AG08396 (cell line): ENCODE data around the gene KIF26A.

Experiments
- DNase-seq: peaks from one replicate; pipeline ENCODE4 v3.0.0; 2012; ENCODE audit warnings: low spot score, mixed read lengths

KIF26A gene

GRCh38 chr14:104112609-104113571, 25.5 kb upstream of the KIF26A start:
- DNase-seq = no peak

- DNase-seq = no peak
These were observed 24.6 kb upstream of the KIF26A start for GRCh38 chr14:104113631-104114420.

DNA sequence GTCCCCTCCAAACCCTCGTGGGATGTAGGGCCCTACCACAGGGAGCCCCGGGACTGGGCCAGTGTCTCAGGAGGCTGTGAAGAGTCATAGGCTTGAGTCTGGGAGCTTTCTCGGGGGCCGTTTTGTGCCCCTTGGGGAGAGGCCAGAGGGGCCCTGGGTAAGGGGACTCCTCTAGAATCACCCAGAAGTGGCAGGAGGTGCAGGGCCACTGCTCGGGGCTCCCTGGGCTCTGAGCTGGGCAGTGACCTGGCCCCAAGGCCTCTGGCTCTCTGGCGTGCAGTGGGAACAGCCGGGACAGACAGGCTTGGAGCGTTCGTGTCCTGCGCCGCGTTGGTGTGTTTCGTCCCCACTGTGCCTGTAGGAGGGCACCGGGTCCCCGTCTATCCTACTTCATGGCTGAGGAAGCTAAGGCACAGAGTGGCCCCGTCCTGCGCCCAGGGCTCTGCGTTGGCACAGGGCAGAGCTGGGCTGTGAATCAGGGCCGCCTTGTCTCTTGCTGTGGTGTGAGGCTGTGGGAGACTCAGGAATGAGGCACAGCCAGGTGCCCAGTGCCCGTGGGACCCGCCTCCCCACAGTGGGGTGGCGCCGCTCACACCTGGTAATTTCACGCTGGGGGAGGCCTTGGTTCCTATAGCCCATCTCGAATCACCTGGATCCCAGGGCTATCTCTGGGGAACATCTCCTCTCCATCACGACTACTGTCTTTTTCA, 23.8 kb upstream of the KIF26A start:
- DNase-seq = no peak

- DNase-seq = no peak
These were observed 23.2 kb upstream of the KIF26A start for GRCh38 chr14:104115131-104115600.

- DNase-seq = no peak
These were observed 22.6 kb upstream of the KIF26A start for GRCh38 chr14:104115691-104116287.

GRCh38 chr14:104116288-104116755, 22.1 kb upstream of the KIF26A start:
- no peak for DNase-seq

GRCh38 chr14:104116756-104117340, 21.5 kb upstream of the KIF26A start:
- no peak for DNase-seq

DNA sequence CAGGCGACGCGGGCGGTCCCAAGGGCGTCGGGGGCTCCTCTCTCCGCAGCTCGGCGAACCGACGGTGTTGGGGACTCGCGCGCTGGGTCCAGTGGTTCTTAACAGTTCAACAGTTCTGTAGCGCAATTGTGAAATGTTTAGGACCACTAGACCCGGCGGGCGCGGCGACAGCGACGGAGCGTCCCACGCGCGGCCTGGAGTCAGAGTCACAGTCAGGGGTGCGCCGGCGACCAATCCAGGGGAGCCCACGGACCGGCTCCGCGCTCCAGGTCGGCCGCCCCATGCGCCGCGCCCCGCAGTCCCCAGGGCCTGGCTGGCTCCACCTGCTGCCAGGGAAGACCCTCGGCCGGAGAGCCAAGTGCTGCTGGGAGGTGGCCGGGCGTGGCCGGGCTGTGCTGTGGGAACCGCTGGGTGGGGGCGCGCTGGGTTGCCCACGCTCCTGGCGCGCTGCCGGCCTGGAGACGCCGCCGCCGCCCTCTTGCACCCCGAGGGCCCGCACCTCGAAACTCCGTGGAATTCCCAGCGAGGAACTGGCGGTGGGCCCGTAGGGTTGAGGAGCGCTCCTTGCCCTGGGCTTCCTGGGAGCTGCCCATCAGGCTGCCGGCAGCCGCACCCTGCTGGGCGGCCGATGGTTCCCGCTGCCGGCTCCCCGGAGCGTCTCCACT, 20.9 kb upstream of the KIF26A start:
- no peak for DNase-seq

DNA sequence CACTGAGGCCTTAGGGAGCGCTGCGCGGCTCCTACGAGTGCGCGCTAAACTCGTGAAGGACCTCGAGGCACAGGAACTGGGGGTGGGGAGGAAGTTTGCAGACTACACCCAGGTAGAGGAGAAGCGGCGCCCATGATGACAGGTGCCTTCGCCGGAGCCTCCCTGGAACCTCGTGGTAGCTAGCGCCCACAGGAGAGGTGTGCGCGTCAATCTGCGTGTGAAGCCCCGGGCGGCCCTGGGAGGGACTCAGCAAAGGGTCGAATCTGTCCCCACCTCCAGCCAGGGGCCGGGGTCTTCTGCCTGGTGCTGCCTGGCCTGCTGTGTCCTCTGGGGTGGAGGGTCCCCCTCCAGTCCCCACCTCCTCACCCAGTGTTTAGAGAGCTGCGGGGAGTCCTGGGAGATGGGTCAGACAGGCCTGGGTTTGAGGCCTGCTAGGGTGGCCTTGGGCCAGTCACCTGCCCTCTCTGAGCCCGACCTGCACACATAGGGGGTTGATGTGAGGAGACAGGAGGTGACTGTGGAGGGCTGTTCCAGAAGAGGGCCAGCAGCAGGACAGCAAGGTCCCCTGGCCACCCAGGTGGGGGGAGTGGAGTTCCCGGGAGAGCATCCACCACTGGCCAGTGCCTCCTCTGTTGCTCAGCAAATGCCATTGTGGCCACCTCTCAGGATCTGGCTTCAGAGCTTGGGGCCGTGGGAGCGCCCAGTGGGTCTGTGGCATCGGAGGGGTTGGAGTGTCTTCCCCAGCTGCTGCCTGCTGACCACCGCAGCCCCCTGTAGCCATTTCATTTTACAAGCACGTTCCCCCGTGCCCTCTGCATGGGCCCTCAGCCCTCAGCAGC, 20.2 kb upstream of the KIF26A start:
- DNase-seq = no peak

DNA sequence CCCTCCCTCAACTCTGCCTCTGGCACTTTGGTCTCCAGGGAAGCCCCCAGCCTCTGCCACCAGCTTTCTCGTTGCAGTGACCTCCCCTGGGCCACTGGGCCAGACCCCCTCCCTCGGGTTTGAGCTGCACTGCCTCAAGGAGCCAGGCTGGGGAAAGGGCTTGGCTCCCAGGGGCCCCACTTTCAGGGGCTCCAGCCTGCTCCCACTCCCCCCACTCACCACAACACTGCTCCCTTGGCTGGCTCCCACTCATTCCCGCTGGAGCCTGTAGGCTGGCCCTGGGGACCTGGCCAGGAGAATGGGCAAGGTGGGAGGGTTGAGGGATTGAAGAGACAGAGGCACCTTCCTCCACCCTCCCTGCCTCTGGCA, 19.3 kb upstream of the KIF26A start:
- no peak for DNase-seq

GRCh38 chr14:104119488-104120251, 18.7 kb upstream of the KIF26A start:
- DNase-seq = no peak

DNA sequence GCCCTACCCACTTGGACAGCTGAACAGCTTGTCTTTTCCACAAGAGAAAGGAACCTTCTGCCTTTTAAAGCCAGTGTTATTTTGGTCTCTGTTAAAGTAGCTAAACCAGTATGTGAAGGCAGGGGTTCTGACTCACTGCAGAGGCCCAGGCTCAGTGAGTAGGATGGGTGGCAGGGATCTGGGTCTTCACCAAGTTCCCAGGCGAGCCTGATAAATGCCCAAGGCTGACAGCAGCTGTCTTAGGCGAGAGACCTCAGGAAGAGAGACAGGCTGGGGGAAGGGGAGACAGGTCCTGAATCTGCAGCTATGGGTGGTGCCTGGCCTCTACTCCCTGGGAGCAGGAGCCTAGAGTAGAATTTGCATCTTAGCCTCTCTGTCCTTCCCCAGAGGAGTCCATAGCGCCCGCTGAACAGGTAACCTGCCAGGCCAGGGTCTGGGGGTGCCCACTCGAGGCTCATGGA, 18.1 kb upstream of the KIF26A start:
- DNase-seq = no peak

GRCh38 chr14:104121142-104121541, 17.2 kb upstream of the KIF26A start:
- no peak for DNase-seq

DNA sequence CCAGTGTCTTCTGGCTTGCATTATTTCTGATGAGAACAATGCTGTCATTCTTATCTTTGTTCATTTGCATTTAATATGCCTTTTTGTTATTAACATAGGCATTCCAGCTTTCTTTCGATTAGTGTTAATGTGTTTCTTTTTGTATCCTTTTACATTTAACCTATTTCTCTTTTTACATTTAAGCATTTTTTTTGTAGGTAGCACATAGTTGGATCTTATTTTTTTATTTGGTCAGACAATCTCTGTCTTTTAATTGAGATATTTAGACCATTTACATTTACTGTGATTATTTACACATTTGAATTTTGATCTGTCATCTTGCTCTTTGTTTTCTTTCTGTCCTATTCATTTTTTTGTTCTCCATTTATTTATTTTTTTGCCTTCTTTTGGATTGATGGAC, 14.5 kb upstream of the KIF26A start:
- DNase-seq = no peak

- no peak for DNase-seq
These were observed 13.4 kb upstream of the KIF26A start for GRCh38 chr14:104125011-104125410.

- no peak for DNase-seq
These were observed 11.6 kb upstream of the KIF26A start for GRCh38 chr14:104126753-104127152.

GRCh38 chr14:104128981-104129380, 9.4 kb upstream of the KIF26A start:
- no peak for DNase-seq

DNA sequence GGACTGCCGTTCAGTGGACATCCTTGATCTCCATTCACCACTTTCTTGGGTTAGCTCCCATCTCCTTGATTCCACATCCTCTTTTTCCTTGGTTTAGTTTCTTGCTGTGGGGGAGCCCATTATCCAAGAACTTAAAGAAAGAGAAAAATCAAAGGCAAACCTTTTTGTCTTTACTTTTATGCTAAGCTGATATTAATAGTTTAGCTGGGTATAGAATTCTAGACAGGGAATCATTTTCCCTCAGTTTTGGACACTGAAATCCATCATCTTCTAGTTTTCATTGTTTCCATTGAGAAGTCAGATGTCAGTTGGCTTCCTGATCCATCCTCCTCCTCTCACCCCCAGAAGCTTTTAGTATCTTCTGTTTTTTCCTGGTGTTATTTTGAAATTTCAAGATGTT, 8.8 kb upstream of the KIF26A start:
- no peak for DNase-seq
